Tibial nerve (tissue), 3 donors: Measurements from ENCODE around the gene BANP.
"Not testable (repeated sequence)": the region's sequence is repeated elsewhere in the genome, so short reads cannot be mapped to it uniquely, and the experiment has no call there.

ENCODE experiments used
- CTCF ChIP-seq, 5 experiments: fragments of 200-600 bp in 3 of 5; fragments of 450-650 bp in 2 of 5; sonication (generic) in 3 of 5; IDR thresholded peaks; one replicate each; pipeline ENCODE4 v1.5.1; 2016 to 2019; ENCODE audit warnings: antibody characterized with exemption in 5 of 5, mild to moderate bottlenecking in 3 of 5, moderate library complexity in 2 of 5
- POLR2A ChIP-seq, 2 donors: fragments of 450-650 bp; IDR thresholded peaks; one replicate each; pipeline ENCODE4 v1.6.1; 2017; ENCODE audit warnings: antibody characterized with exemption in 2 of 2, mild to moderate bottlenecking in 2 of 2, moderate library complexity in 2 of 2

GRCh38 chr16:87979911-87980630 lies 28.8 kb downstream of the BANP start:
- TF ChIP-seq POLR2A, CTCF (IDR thresholded peaks at IDR 0.05): not testable (repeated sequence)
